ENCODE measurements around the gene MAP7. TPM values are rescaled to one million over a fixed set of nuclear protein-coding genes. Genes with fewer than 3 reads are reported as not detected.
"Not testable (repeated sequence)": the region's sequence is repeated elsewhere in the genome, so short reads cannot be mapped to it uniquely, and the experiment has no call there.

The MAP7 gene
- total RNA-seq, 2 experiments from 2014 or later = 2.1 to 2.3 TPM

DNA sequence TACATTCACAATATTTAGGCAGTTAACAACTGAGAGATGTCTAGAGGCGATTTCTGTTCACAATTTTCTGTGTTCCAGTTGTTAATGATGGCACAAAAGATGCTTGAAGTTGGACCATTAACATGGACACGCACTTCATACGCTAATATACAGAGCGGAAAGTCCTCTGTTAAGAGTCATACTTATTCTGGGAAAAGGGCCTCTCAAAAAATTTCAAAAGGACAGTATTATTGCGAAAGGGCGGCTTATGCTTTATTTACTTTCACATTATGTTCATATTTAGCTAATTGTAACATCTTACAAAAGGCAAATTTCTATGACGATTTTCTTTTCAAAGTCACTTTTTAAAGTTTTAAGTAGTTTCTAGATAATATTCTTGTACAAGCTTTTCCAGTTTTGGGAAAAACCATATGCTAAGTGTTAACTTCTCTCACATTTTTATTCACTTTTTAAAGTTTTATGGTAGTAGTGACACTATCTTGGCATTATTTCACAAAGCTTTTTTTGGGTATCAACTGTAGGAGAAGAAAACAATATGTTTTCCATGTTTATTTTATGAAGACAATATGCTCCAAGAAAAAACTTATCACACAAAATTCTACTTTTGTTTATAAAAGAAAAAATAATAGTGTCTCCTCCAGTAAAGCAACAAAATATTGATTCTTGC is 62.3 kb downstream of the MAP7 start:
- Mint-ChIP-seq H3K4me1 (no peaks in the 10 kb centered on the region), H3K36me3 (ENCODE audit: low read depth) (no peaks in the 10 kb centered on the region), H3K27ac (no peak overlapping the region), H3K27me3 (no peaks in the 10 kb centered on the region), H3K9me3 (no peaks in the 10 kb centered on the region), H3K4me3 (no peak overlapping the region)
- ChIA-PET POLR2A (no interaction called here), CTCF (interaction anchor here (0.6 to 0.7 kb wide), 2 partner anchors 673 to 696 kb away, joined by 3 read pairs; no protein-coding TSS in a partner anchor)
- DNase-seq = no peak

- POLR2A ChIA-PET = no interaction called here
- CTCF ChIA-PET = no interaction called here
- Mint-ChIP-seq H3K36me3 (ENCODE audit: low read depth) (no peaks in the 10 kb centered on the region), H3K4me1 (no peaks in the 10 kb centered on the region), H3K4me3 (no peak overlapping the region), H3K9me3 (no peaks in the 10 kb centered on the region), H3K27ac (no peak overlapping the region), H3K27me3 (no peaks in the 10 kb centered on the region)
- DNase-seq = no peak
Observed at GRCh38 chr6:136486357-136486756, 63.9 kb downstream of the MAP7 start.

DNA sequence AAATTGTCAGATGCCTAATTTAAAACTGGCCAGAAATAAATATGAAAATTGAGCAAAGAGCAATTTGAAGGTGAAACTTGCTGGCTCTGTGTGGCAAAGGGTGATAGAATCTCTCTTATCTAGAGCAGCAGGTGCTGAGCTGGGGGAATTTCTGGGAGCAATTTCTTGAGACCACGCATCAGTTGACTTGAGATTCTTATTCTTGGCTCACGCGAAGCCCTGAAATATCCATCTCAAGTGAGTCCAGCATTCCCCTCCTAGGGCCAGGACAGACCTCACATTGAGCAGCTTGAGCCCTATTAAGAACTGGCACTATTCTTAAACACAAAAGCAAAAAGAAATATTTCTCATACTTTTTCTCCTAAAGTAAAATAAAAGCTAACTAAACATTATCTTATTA is 66.3 kb downstream of the MAP7 start:
- Mint-ChIP-seq H3K9me3 (no peaks in the 10 kb centered on the region), H3K27ac (no peak overlapping the region), H3K4me3 (no peak overlapping the region), H3K36me3 (ENCODE audit: low read depth) (no peaks in the 10 kb centered on the region), H3K27me3 (peaks cover 7% of the 10 kb centered on the region), H3K4me1 (no peaks in the 10 kb centered on the region)
- POLR2A ChIA-PET = no interaction called here
- CTCF ChIA-PET = no interaction called here
- no peak for DNase-seq

DNA sequence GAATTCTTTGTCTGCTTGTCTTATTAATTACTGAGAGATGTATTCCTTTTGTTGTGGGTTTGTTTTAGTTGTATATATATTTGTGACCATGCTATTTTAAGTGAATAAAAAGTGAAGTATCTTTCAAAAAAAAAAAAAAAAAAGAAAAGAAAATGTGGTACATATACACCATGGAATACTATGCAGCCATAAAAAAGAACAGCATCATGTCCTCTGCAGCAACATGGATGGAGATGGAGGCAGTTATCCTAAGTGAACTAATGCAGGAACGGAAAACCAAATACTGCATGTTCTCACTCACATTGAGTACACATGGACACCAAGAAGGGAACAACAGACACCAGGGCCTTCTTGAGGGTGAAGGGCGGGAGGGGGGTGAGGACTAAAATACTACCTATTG is 67.2 kb downstream of the MAP7 start:
- H3K36me3 Mint-ChIP-seq (ENCODE audit: low read depth); H3K27ac Mint-ChIP-seq; CTCF ChIA-PET; H3K9me3 Mint-ChIP-seq; DNase-seq; H3K4me1 Mint-ChIP-seq; POLR2A ChIA-PET; H3K4me3 Mint-ChIP-seq: not testable (repeated sequence)
- H3K27me3 Mint-ChIP-seq = peaks cover 12% of the 10 kb centered on the region

GRCh38 chr6:136477548-136477947 is 72.7 kb downstream of the MAP7 start:
- H3K27me3 Mint-ChIP-seq = peaks cover 19% of the 10 kb centered on the region
- CTCF ChIA-PET = no interaction called here
- H3K9me3 Mint-ChIP-seq = no peaks in the 10 kb centered on the region
- H3K36me3 Mint-ChIP-seq (ENCODE audit: low read depth) = no peaks in the 10 kb centered on the region
- POLR2A ChIA-PET = no interaction called here
- DNase-seq = no peak
- no peak overlapping the region for H3K27ac Mint-ChIP-seq
- H3K4me1 Mint-ChIP-seq = no peaks in the 10 kb centered on the region
- H3K4me3 Mint-ChIP-seq = no peak overlapping the region

GRCh38 chr6:136475686-136476085 is 74.5 kb downstream of the MAP7 start:
- Mint-ChIP-seq H3K27me3 (peaks cover 21% of the 10 kb centered on the region), H3K4me1 (peaks cover 5% of the 10 kb centered on the region), H3K4me3 (no peak overlapping the region), H3K36me3 (ENCODE audit: low read depth) (no peaks in the 10 kb centered on the region), H3K9me3 (no peaks in the 10 kb centered on the region), H3K27ac (no peak overlapping the region)
- ChIA-PET POLR2A (no interaction called here), CTCF (no interaction called here)
- DNase-seq = no peak

DNA sequence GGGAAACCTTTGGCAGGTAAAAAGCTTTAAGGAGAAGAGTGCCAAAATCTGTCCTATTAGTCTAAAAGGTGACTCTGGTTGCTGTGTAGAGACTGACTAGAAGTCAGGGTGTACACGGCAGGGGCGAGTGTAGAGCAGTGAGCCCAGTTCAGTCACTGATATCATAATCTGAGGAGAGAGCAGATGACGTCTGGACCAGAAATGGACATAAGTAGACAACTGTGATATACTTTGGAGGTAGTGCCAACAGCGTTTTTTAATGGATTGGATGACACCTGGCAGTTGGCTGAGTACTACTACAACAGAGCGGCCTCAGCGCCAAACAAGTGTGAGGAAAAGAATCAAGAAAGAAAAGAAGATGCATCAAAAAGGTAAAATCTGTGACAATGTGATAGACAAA is 76.0 kb downstream of the MAP7 start:
- no peak overlapping the region for H3K4me3 Mint-ChIP-seq
- H3K27ac Mint-ChIP-seq = no peak overlapping the region
- peaks cover 9% of the 10 kb centered on the region for H3K4me1 Mint-ChIP-seq
- ChIA-PET POLR2A (no interaction called here), CTCF (no interaction called here)
- H3K9me3 Mint-ChIP-seq = no peaks in the 10 kb centered on the region
- no peak for DNase-seq
- no peaks in the 10 kb centered on the region for H3K36me3 Mint-ChIP-seq (ENCODE audit: low read depth)
- peaks cover 17% of the 10 kb centered on the region for H3K27me3 Mint-ChIP-seq

- H3K4me1 Mint-ChIP-seq = peaks cover 11% of the 10 kb centered on the region
Observed at GRCh38 chr6:136471922-136472321, 78.3 kb downstream of the MAP7 start.

DNA sequence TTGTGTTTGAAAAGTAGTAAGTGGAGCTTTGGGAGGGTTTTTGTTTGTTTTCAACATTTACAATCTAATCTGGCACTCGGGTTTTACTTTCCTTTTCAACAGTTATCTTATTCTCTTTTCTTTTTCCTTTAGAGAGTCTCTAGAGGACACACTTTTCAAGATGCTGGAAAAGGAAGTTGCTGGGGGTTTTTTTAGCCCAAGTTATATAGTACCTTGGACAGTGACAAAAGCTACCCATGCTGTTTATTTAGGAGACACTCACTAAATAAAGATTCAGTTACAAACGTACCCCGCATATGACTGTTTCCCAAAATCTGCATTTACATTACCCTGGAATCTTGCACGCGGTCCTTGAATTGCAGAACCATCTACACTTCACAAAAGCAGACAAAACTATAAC is 78.8 kb downstream of the MAP7 start:
- H3K27ac Mint-ChIP-seq = no peak overlapping the region
- CTCF ChIA-PET = no interaction called here
- no peaks in the 10 kb centered on the region for H3K9me3 Mint-ChIP-seq
- no peak for DNase-seq
- peaks cover 4% of the 10 kb centered on the region for H3K27me3 Mint-ChIP-seq
- peaks cover 11% of the 10 kb centered on the region for H3K4me1 Mint-ChIP-seq
- H3K36me3 Mint-ChIP-seq (ENCODE audit: low read depth) = no peaks in the 10 kb centered on the region
- POLR2A ChIA-PET = no interaction called here
- H3K4me3 Mint-ChIP-seq = no peak overlapping the region

More at GRCh38 chr6:136471922-136472321, 78.3 kb downstream of the MAP7 start:
- ChIA-PET CTCF (no interaction called here), POLR2A (no interaction called here)
- Mint-ChIP-seq H3K4me3 (no peak overlapping the region), H3K27me3 (peaks cover 2% of the 10 kb centered on the region), H3K36me3 (ENCODE audit: low read depth) (no peaks in the 10 kb centered on the region), H3K9me3 (no peaks in the 10 kb centered on the region), H3K27ac (no peak overlapping the region)
- DNase-seq = no peak

- H3K27ac Mint-ChIP-seq = no peak overlapping the region
- no peak for DNase-seq
- ChIA-PET CTCF (interaction anchor here (0.7 to 1.0 kb wide), 2 partner anchors 27 to 132 kb away, joined by 3 read pairs; no protein-coding TSS in a partner anchor), POLR2A (interaction anchor here (0.6 kb wide), 1 partner anchor 153 kb away, joined by 5 read pairs; no protein-coding TSS in a partner anchor)
- peaks cover 8% of the 10 kb centered on the region for H3K27me3 Mint-ChIP-seq
- no peak overlapping the region for H3K4me3 Mint-ChIP-seq
- no peaks in the 10 kb centered on the region for H3K36me3 Mint-ChIP-seq (ENCODE audit: low read depth)
- peaks cover 11% of the 10 kb centered on the region for H3K4me1 Mint-ChIP-seq
- no peaks in the 10 kb centered on the region for H3K9me3 Mint-ChIP-seq
Observed at GRCh38 chr6:136470044-136470443, 80.2 kb downstream of the MAP7 start.

DNA sequence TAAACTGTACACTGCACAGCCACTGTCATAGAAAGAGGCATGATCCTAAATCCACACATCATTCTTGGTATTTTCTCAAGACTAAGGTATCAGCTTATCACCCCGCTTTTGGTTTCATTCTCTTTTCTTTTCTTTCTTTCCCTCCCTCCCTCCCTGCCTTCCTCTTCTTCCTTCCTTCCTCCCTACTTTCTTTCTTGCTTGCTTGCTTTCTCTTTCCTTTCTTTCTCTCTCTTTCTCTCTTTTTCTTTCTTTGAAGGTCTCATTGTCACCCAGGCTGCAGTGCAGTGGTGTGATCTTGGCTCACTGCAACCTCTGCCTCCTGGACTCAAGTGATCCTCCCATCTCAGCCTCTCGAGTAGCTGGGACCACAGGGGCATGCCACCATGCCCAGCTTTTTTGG is 81.1 kb downstream of the MAP7 start:
- ChIA-PET POLR2A (no interaction called here), CTCF (interaction anchor here (0.7 kb wide), 1 partner anchor 28 kb away, joined by 3 read pairs; no protein-coding TSS in a partner anchor)
- H3K9me3 Mint-ChIP-seq = no peaks in the 10 kb centered on the region
- peaks cover 14% of the 10 kb centered on the region for H3K4me1 Mint-ChIP-seq
- no peak overlapping the region for H3K4me3 Mint-ChIP-seq
- peaks cover 10% of the 10 kb centered on the region for H3K27me3 Mint-ChIP-seq
- no peak for DNase-seq
- H3K36me3 Mint-ChIP-seq (ENCODE audit: low read depth) = no peaks in the 10 kb centered on the region
- no peak overlapping the region for H3K27ac Mint-ChIP-seq

- POLR2A ChIA-PET = no interaction called here
- no peaks in the 10 kb centered on the region for H3K9me3 Mint-ChIP-seq
- CTCF ChIA-PET = no interaction called here
- peaks cover 18% of the 10 kb centered on the region for H3K4me1 Mint-ChIP-seq
- H3K27ac Mint-ChIP-seq = no peak overlapping the region
- H3K36me3 Mint-ChIP-seq (ENCODE audit: low read depth) = no peaks in the 10 kb centered on the region
- DNase-seq = no peak
- peaks cover 10% of the 10 kb centered on the region for H3K27me3 Mint-ChIP-seq
- H3K4me3 Mint-ChIP-seq = no peak overlapping the region
Observed at GRCh38 chr6:136468711-136469110, 81.5 kb downstream of the MAP7 start.

DNA sequence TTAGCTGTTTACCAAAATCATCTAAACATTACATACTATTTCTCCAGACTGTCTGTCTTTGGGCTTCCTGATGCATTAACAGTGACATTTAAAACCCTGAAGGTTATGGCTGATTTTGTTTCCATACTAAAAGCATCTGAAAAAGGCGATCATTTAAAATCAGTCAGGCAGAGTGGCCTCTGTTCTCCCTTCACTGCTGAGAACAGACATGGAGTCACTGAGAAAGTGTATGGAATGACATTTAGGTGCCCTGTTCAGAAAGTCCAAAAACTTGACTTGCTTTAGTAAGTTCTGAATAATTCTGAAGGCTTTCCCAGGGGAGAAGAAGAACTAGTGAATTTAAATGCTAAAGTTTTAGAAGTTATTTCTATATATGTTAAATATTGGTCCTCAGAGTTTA is 83.0 kb downstream of the MAP7 start:
- Mint-ChIP-seq H3K9me3 (no peaks in the 10 kb centered on the region), H3K4me1 (peaks cover 21% of the 10 kb centered on the region), H3K4me3 (no peak overlapping the region), H3K36me3 (ENCODE audit: low read depth) (no peaks in the 10 kb centered on the region), H3K27ac (no peak overlapping the region), H3K27me3 (peaks cover 9% of the 10 kb centered on the region)
- ChIA-PET POLR2A (no interaction called here), CTCF (no interaction called here)
- DNase-seq = no peak

DNA sequence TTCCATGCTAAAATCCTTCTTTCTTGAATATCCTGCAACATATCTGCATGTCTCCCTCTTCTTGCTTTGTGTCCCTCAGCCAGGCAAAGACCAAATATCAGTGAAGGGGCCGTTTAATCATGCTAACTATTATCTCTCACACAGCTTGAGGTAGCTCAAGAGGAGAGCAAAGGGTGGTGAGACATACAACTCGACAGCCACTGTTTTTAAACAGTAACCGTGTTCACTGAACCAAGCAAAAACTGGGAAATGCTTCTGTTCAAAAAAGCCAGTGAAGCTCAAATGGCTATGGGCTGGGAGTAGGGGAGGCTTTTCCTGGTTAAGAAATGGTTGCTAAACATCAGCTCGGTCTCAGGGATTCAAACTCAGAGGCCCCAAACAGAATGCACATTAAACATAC is 83.4 kb downstream of the MAP7 start:
- no peak for DNase-seq
- Mint-ChIP-seq H3K4me3 (no peak overlapping the region), H3K27me3 (peaks cover 9% of the 10 kb centered on the region), H3K4me1 (peaks cover 21% of the 10 kb centered on the region), H3K9me3 (no peaks in the 10 kb centered on the region), H3K36me3 (ENCODE audit: low read depth) (no peaks in the 10 kb centered on the region), H3K27ac (no peak overlapping the region)
- POLR2A ChIA-PET = no interaction called here
- CTCF ChIA-PET = no interaction called here

Data from activated CD4-positive, alpha-beta T cell treated with anti-CD3 and anti-CD28 coated beads, Interleukin-2, amount 10 ng/mL, durations not matched to agents 7 days and 5 days (primary cell).